Stimulated activated memory B cell treated with anti-CD40 and anti-IgM and Interleukin-4, amounts not matched to agents 10 μg/mL and 1 μg/mL and 100 μg/mL, for 72 hours (primary cell): ENCODE data around the gene RPL3.

Experiments used
- ATAC-seq: fragments of 150-1000 bp; cut with Tn5 transposase; 2 replicates; pipeline ENCODE4 v1.10.0; 2021
- H3K27ac Mint-ChIP-seq: one replicate; pipeline ENCODE4 v1.8.0; 2022; ENCODE audit warnings: mild to moderate bottlenecking, mixed read lengths
- H3K27me3 Mint-ChIP-seq: one replicate; pipeline ENCODE4 v1.8.0; 2022; ENCODE audit warnings: mixed read lengths
- H3K36me3 Mint-ChIP-seq: one replicate; pipeline ENCODE4 v1.8.0; 2022; ENCODE audit warnings: mixed read lengths
- H3K4me1 Mint-ChIP-seq: one replicate; pipeline ENCODE4 v1.8.0; 2022; ENCODE audit warnings: mixed read lengths
- H3K4me3 Mint-ChIP-seq: one replicate; pipeline ENCODE4 v1.8.0; 2022; ENCODE audit warnings: mild to moderate bottlenecking, moderate library complexity, mixed read lengths
- H3K9me3 Mint-ChIP-seq: one replicate; pipeline ENCODE4 v1.8.0; 2022; ENCODE audit warnings: mixed read lengths

Gene RPL3

GRCh38 chr22:39276440-39277141 lies 42.8 kb downstream of the RPL3 start:
- H3K4me1 Mint-ChIP-seq, result peaks cover 15% of the 10 kb centered on the region
- peaks cover 3% of the 10 kb centered on the region for H3K9me3 Mint-ChIP-seq
- no peak overlapping the region for H3K4me3 Mint-ChIP-seq
- ATAC-seq, result no peak
- H3K27me3 Mint-ChIP-seq, result peaks cover 52% of the 10 kb centered on the region
- H3K36me3 Mint-ChIP-seq, result no peaks in the 10 kb centered on the region
- H3K27ac Mint-ChIP-seq, result no peak overlapping the region

GRCh38 chr22:39275814-39276439 lies 43.5 kb downstream of the RPL3 start:
- H3K9me3 Mint-ChIP-seq, result peaks cover 6% of the 10 kb centered on the region
- no peak overlapping the region for H3K27ac Mint-ChIP-seq
- H3K36me3 Mint-ChIP-seq, result no peaks in the 10 kb centered on the region
- no peak for ATAC-seq
- H3K27me3 Mint-ChIP-seq, result peaks cover 59% of the 10 kb centered on the region
- H3K4me3 Mint-ChIP-seq, result no peak overlapping the region
- H3K4me1 Mint-ChIP-seq, result peaks cover 15% of the 10 kb centered on the region

DNA sequence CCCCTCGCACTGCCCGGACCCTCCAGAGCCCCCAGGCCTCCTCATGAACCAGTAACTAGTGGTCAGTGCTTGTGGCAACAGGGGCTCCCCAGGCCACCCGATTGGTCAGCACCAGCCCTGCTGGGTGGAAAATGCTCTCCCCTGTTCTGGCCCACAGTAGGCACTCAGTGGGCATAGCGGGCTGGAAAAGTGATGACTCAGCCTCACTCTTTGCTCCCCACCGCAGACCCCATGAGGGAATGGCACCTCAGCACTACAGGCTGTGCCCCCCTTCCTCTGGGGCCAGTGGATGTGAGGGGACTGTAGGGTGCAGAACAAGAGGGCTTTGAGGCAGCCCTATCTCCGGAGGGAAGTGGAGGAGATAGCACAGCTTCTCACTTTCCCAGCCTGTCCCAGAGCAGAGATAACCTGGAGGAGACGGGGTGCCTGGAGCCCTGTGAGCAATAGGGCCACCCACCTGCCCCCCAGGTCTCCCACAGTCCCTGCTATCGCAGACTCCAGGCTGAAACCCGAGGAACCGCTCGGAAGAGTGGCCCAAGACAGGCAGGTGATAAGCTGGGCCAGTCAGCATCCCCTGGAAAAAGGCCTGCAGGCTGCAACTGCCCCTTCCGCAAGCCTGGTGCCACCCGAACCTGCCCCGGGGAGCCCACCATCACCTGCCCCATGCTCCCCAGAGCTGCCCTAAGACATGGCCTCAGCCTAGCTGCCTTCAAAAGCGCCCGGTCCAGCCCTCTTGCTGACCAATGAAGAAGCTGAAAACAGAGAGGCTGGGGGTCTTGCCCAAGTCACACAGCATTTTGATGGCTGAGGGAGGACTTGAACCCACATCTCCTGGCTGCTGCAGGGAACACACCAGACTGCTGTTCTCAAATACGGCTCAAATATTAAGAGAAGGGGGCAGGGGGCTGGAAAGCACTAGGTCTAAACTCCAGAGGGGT lies 45.2 kb downstream of the RPL3 start:
- peaks cover 56% of the 10 kb centered on the region for H3K27me3 Mint-ChIP-seq
- H3K4me3 Mint-ChIP-seq, result no peak overlapping the region
- H3K9me3 Mint-ChIP-seq, result peaks cover 6% of the 10 kb centered on the region
- ATAC-seq, result no peak
- no peak overlapping the region for H3K27ac Mint-ChIP-seq
- no peaks in the 10 kb centered on the region for H3K36me3 Mint-ChIP-seq
- peaks cover 19% of the 10 kb centered on the region for H3K4me1 Mint-ChIP-seq

DNA sequence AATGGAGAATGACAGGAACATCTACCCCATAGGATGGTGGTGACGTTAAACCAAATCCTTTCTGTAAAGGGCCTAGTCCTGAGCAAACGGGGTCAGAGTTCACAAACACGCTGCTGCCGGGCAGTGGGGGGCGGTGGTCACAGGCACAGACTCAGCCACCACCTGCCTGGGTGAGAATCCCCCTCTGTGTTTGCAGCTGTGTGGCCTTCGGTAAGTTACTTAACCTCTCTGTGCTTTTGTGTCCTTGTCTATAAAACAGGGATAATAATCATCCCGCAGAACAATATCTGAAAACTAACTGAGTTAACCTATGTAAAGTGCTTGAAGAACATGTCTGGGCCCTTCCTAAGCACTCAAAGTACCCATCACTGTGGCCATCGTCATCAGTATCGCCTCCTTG lies 48.6 kb downstream of the RPL3 start:
- peaks cover 29% of the 10 kb centered on the region for H3K27me3 Mint-ChIP-seq
- H3K4me3 Mint-ChIP-seq, result no peak overlapping the region
- H3K9me3 Mint-ChIP-seq, result peaks cover 2% of the 10 kb centered on the region
- no peak for ATAC-seq
- peaks cover 36% of the 10 kb centered on the region for H3K4me1 Mint-ChIP-seq
- H3K36me3 Mint-ChIP-seq, result no peaks in the 10 kb centered on the region
- no peak overlapping the region for H3K27ac Mint-ChIP-seq

GRCh38 chr22:39270280-39270679 lies 49.1 kb downstream of the RPL3 start:
- H3K4me1 Mint-ChIP-seq, result peaks cover 40% of the 10 kb centered on the region
- peak overlapping the region; percentile 81 for H3K27ac Mint-ChIP-seq
- no peak overlapping the region for H3K4me3 Mint-ChIP-seq
- H3K36me3 Mint-ChIP-seq, result no peaks in the 10 kb centered on the region
- H3K27me3 Mint-ChIP-seq, result peaks cover 24% of the 10 kb centered on the region
- no peak for ATAC-seq
- H3K9me3 Mint-ChIP-seq, result peaks cover 2% of the 10 kb centered on the region

- no peak for ATAC-seq
- peaks cover 30% of the 10 kb centered on the region for H3K27me3 Mint-ChIP-seq
- peaks cover 8% of the 10 kb centered on the region for H3K36me3 Mint-ChIP-seq
- H3K4me3 Mint-ChIP-seq, result no peak overlapping the region
- peaks cover 49% of the 10 kb centered on the region for H3K4me1 Mint-ChIP-seq
- H3K9me3 Mint-ChIP-seq, result peaks cover 2% of the 10 kb centered on the region
- H3K27ac Mint-ChIP-seq, result peak overlapping the region; percentile 81
Measured at GRCh38 chr22:39269095-39269790, 50.2 kb downstream of the RPL3 start.

- Mint-ChIP-seq H3K4me3 (no peak overlapping the region), H3K36me3 (peaks cover 13% of the 10 kb centered on the region), H3K9me3 (peaks cover 5% of the 10 kb centered on the region), H3K27me3 (peaks cover 30% of the 10 kb centered on the region), H3K27ac (peak overlapping the region; percentile 81), H3K4me1 (peaks cover 54% of the 10 kb centered on the region)
- no peak for ATAC-seq
Measured at GRCh38 chr22:39268645-39269044, 50.8 kb downstream of the RPL3 start.

DNA sequence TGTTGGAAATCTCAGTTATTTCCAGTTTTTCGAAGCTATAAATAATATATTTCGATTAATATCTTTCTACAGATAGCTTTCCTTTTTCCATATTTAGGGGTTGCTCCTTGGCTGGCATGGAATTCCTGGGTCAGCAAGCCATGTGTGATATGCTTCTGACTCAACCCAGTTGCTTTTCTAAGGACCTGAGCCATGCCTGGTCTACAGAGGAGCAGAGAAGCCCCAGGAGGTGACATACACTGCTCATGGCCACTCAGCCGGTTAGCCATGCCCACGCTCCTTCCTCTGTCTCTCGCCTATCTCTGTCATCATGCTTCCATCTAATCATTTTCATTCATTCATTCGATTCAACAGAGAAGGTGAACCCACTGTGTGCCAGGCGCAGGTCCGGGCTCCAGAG lies 51.4 kb downstream of the RPL3 start:
- Mint-ChIP-seq H3K36me3 (peaks cover 13% of the 10 kb centered on the region), H3K4me3 (no peak overlapping the region), H3K27me3 (peaks cover 26% of the 10 kb centered on the region), H3K4me1 (peaks cover 54% of the 10 kb centered on the region), H3K9me3 (peaks cover 5% of the 10 kb centered on the region), H3K27ac (peak overlapping the region; percentile 81)
- ATAC-seq, result no peak

DNA sequence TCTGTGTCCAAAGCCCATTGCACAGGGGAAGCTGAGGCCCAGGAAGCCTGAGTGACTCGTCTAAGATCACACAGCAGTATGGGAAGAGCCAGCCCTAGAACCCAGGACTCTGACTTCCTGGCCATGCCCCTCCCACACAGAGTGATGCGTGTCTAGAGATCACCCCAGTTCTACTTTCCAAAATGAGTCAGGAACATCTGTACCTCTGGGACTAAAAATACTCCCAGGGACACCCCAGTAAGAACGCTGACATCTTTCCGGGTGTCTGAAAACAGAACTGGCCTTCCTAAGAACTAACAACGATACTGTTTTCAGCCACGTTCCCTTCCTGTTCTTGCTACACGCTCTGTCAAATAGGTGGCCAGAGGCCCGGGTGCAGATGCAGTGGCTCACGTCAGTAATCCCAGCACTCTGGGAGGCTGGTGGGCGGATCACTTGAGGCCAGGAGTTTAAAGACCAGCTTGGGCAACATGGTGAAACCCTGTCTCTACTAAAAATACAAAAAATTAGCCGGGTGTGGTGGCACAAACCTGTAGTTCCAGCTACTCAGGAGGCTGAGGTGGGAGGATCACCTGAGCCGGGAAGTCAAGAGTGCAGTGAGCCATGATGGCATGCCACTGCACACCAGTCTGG lies 52.9 kb downstream of the RPL3 start:
- peaks cover 23% of the 10 kb centered on the region for H3K27me3 Mint-ChIP-seq
- peaks cover 22% of the 10 kb centered on the region for H3K36me3 Mint-ChIP-seq
- peak; percentile 93 for ATAC-seq
- H3K27ac Mint-ChIP-seq, result peak overlapping the region; percentile 81
- peaks cover 13% of the 10 kb centered on the region for H3K9me3 Mint-ChIP-seq
- no peak overlapping the region for H3K4me3 Mint-ChIP-seq
- H3K4me1 Mint-ChIP-seq, result peaks cover 63% of the 10 kb centered on the region

DNA sequence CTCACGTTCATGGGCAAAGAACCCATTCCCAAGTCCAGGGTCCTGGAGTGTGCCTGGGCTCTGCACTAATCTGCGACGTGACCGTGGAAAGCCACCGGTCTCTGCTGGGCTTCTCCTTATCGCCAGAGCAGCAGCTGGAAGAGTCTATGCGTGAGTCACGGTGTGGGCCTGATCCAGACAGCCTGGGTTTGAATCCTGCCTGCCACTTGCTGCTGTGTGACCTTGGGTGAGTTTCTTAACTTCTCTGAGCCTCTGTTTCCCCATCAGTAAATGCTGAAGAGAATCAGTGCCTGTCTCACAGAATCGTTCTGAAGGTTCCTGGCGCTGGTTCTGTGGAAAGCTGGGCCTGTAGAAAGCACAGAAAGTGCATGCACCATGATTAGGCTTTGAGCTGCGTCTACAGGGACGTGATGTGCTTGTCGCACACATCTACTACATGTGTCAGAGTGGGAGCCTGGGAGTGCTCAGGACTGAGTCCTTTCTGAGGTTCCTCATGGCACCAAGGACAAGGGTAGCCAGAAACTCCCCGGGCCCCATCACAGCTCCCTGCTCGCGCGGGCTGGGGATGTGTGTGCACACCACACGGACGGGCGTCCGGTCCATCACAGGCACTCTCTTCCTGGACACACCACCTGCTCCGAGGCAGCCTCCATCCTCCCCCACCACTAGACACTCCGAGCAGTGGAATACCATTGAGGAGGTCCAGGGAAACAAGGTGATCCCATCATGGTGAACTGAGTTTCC lies 54.1 kb downstream of the RPL3 start:
- H3K9me3 Mint-ChIP-seq, result peaks cover 18% of the 10 kb centered on the region
- peaks cover 30% of the 10 kb centered on the region for H3K36me3 Mint-ChIP-seq
- no peak for ATAC-seq
- peaks cover 17% of the 10 kb centered on the region for H3K27me3 Mint-ChIP-seq
- peak overlapping the region; percentile 81 for H3K27ac Mint-ChIP-seq
- peaks cover 63% of the 10 kb centered on the region for H3K4me1 Mint-ChIP-seq
- no peak overlapping the region for H3K4me3 Mint-ChIP-seq

DNA sequence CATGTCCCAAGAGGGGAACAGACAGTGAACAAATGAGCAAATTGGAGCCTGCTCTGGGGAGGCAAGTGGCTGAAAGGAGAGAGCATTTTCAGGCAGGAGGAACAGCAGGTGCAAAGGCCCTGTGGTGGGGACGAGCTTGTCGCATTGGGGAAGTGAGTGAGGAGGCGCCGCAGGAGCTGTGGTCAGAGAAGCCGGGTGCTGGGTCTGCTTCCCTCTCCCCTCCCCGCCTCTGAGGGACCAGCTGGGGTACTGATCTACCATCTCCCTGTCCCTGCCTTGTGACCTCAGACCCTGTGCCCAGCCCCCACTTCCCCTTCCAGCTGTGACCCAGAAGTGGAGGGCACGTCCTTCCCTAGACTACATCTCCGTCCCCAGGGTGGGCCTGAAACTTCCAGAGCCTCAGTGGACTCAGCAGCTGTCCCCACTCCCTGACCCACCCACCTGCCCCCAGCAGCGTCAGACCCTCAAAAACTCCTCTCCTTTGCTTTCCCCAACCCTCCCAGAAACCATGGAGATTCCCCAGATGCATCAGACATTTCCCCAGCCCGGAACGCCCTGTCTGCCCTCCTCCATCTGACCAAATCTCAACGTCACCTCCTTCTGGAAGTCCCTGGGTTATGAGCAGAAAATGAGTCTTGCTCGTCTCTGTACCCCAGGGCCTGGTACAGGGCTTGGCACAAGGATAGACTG lies 54.9 kb downstream of the RPL3 start:
- Mint-ChIP-seq H3K9me3 (peaks cover 18% of the 10 kb centered on the region), H3K36me3 (peaks cover 30% of the 10 kb centered on the region), H3K27ac (peak overlapping the region; percentile 81), H3K27me3 (peaks cover 17% of the 10 kb centered on the region), H3K4me1 (peaks cover 62% of the 10 kb centered on the region), H3K4me3 (no peak overlapping the region)
- ATAC-seq, result peak; percentile 22

DNA sequence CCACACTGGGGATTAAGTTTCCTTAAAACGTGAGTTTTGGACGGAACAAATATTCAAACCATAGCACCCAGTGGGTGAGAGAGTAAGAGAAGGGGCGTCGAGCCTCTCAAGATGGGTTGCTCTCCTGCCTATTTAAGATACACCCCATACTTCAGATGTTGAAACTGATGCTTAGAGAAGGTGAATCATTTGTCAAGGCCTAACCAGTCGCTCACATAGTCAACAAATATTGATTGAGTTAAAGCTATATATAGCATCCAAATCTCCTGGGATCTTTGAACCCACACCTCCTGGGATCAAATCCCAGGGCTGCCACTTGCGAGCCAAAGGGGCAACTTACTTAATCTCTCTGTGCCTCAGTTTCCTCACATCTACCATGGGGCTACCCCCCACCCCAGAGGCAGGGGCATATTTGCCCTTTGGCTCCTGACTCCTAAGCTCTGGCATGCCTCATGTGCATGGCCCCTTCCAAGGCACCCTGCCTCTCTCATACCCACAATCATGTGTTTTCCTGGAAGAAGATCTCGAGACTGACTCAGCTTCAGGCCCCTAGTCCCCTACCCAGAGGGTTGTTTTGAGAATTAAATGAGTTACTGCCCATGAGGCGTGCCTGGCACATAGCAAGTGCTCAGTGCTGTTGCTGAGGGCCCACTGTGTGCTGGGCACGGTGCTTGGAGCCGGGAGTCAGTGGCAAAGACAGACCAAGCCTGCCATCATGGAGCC lies 55.6 kb downstream of the RPL3 start:
- ATAC-seq, result no peak
- H3K27ac Mint-ChIP-seq, result peak overlapping the region; percentile 81

More for the DNA sequence above, 55.6 kb downstream of the RPL3 start:
- Mint-ChIP-seq H3K27me3 (peaks cover 17% of the 10 kb centered on the region), H3K4me1 (peaks cover 55% of the 10 kb centered on the region), H3K4me3 (no peak overlapping the region), H3K36me3 (peaks cover 30% of the 10 kb centered on the region), H3K9me3 (peaks cover 18% of the 10 kb centered on the region)
